Medulla oblongata (tissue), 1 donor: Measurements from ENCODE around the gene SETBP1.

ENCODE experiments used
- DNase-seq: peaks from one replicate; pipeline ENCODE4 v3.0.0-alpha.2; 2015; ENCODE audit errors: extremely low spot score

Gene SETBP1

DNA sequence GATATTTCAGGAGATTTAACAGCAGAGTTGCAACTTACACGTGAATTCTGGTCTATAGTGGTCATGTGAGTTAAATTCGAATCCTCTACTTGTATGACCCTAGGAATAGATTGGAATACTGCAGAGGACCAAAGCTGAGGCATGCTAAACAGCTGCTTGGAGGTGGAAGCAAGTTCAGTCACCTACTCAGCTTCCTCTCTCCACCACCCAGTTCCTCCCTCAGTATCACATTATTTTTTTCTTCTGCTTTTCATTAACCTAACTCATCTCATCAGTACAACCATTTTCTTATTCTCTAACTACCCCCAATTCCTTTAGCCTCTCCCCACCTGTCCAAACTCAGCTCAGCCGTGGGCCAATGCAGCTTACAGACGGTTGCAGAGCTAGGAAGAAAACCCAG lies 385.5 kb downstream of the SETBP1 start:
- DNase-seq = no peak

DNA sequence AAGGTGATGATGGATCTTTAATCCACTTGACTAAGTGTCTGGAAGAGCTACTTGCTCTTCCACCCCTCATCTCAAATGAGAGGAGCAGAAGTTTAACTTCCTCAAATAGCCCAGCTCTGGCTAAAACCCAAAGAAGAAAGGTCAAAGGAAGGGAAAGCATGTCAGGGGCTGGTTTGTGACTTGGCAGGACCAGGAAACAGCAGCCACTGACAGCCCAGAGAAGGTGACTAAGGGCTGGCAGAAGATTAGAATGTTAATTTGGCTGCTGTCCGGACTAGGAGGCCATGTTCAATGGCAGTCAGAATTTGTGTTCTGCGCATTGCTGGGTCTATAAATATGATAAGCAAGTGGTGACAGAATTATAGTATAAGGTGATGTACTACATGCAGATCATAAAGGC lies 386.2 kb downstream of the SETBP1 start:
- peak; percentile 71 for DNase-seq

DNA sequence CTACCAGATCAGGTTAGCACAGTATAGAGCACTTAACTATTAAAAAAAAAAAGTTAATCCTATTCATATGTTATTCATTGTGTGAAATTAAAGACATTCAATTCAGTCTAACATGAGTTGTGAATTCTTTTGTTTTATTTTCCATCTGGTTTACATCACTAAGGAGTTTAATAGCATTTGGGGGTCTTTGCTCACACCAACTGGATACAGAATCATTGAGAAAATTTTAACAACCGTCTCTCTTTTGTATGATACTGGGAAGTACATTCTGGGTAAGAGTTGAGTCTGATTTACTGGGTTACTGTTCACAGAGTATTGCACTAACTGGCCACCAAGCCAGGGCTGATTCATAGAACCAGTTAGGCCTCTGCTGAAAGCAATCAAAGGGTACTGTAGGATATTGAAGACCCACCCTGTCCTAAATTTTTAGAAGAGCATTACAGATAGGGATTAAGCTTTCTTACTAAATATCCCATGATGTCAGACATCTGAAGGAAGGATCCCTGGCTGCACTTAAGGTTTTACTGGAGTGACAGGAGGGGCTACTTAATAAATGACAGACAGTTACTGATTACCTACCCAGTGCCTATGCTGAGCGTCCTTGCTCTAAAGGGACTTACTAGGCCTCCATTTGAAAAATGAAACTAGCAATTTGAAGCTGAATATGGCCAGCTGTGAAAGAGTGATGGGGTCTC lies 387.9 kb downstream of the SETBP1 start:
- no peak for DNase-seq

DNA sequence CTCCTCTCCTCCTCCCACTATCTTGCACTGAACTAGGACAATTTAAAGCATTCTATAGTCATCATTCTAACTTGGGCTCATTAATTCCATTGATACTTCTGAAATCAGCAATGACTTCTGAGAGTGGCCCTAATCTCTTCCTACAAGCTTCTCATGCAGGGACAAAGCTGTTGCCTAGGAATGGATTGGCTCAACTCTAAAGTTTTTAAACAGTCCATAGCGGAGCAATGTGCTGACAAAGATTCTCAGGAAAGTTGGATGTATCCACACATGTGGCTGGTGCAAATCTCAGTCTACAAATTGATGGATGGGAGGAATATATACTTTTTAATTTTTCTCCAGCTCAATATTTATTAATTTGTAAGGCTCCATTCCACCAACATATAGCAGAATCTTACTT lies 388.9 kb downstream of the SETBP1 start:
- DNase-seq = no peak

DNA sequence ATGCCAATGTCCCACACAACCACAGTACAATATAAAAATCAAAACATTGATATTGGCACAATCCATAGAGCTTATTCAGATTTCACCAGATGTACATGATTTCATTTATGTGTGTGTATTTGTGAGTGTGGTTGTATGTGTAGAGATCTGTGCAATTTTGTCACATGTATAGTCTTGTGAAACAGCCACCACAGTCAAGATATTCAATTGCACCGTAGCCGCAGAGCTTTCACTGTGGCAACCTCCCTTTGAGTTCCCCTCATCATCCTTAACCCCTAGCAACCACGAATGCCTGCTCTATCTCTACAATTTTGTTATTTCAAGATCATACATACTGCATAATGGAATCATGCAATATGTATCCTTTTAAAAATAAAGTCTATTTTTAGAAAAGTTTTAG lies 391.3 kb downstream of the SETBP1 start:
- DNase-seq = no peak

DNA sequence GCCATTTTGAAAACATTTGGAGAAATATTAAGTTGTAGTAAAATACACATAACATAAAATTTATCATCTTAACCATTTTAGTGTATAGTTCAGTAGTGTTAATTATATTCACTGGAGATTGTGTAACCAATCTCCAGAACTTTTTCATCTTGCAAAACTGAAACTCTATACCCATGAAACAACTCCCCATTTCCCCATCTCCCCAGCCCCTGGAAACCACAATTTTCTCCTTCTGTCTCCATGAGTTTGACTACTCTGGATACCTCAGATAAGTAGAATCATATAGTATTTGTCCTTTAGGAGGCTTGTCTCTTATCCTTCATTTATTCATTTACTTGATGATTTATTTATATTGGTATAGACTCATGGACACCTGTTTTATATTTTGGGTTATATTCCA lies 392.9 kb downstream of the SETBP1 start:
- no peak for DNase-seq

DNA sequence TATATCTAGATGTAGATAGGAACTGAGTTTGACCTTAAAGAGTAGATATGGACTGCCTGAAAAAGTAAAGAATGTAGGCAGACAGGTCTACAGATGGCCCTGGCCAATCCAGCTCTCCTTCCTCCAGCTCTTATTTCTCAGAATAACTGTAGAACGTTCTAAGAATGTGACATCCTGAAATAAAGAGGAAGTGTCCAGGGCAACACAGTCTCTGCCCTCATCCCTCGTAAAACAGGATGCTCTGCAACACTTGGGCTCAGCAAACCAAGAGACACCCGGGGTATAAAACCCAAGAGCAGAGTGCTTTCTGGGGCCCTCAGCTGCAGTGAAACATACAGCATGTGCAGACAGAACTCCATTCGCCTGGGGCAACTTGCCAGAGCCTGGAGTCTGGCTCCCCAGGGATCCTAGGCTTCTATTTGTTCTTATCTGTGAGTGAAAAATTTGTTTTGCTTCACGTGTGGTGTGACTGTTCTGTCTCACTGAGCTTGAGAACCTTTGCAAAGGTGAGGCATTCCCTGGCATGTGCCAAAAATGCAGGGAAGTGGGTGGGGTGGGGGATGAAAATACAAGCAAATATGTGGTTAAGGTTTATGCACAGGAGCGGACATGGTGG lies 401.0 kb downstream of the SETBP1 start:
- no peak for DNase-seq

DNA sequence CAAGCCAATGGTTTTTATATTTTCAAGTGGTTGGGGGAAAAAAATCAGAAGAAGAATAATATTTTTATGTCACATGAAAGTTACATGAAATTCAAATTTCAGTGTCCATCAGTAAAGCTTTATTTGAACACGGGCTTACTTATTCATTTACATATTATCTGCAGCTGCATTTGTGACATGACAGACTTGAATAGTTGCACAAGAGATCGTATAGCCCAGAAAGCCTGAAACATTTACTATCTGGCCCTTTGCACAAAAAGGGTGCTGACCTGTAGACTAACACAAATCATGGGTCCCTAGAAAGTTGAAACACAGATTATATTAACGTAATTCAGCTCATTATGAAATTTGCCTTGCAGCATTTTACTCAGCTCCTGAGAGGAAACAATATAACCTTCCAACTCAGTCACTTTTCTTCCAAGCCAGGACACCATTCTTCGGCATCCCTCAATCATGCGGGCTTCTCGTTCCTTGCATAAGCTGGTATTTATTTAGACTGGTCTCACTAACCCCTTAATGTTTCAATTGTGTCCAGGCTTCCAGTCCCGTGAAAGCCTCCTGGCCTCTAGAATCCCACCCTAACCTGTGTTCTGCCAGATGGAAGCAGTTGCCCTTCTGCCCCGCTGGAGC lies 402.7 kb downstream of the SETBP1 start:
- no peak for DNase-seq

DNA sequence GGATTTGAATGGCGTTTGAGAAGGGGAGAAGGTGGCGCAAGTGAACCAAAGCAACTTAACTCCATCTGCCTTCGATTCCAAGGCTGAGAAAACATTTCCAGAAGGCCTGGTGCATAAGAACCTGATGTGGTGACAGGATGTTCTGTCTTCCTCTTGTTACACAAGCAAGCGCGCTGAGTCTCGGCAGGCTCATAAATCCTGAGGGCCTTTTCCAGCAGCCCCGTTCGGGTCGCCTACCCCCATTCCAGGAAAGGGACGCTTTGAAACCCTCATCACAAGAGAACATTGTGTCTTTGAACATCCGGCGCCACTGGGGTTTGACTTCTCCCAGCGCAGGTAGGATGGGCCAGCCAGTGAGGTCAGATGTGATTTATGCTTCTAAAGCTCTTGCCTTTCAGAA lies 403.5 kb downstream of the SETBP1 start:
- DNase-seq = no peak

DNA sequence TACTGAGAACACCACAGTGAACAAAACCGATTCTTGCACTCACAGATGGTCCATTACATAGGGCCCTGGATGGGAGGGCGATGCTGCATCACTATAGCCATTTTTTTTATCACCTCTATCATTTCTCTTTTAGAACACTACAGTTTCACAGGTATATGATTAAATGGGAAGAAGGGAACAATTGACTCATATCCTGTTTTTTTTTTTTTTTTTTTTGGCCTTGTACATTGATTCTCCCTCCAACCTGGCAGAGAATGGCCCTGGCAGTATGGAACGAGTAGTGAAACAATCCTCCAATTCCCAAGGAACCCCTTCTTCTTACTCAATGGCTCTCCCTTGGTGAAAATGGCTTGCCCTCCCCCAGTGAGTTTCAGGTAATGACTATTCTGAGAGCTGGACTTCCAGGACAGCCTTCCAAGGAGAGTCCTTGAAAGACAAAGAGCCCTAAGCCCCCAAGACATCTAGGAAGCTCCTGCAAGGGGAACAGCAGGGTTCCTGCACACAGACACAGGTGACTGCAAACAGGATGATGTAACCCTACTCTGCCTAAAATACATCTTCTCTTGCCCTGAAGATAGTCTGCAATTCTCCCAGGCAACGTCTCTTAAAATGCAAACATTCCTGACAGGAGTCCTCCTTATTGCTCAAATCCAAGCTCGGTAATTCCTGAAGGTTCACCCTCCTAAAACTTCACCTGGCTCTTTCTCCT lies 405.4 kb downstream of the SETBP1 start:
- DNase-seq = no peak

DNA sequence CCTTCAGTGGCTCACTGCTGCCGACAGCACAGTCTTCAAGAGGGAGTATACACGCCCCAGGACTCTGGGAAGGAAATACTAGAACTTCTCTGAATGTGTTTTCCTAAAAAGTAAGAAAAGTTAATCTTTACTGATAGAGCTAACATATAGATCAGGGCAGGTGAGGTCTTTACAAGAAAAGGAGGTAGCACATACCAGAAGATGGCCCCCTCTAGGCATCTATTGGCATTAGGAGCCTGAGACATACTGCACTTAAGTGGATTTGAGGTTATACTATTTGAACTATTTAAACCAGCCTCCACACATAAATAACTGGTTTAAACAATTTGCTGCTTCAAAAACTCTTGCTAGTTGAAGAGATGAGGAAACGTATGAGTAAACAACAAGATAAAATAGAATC lies 406.1 kb downstream of the SETBP1 start:
- DNase-seq = no peak

DNA sequence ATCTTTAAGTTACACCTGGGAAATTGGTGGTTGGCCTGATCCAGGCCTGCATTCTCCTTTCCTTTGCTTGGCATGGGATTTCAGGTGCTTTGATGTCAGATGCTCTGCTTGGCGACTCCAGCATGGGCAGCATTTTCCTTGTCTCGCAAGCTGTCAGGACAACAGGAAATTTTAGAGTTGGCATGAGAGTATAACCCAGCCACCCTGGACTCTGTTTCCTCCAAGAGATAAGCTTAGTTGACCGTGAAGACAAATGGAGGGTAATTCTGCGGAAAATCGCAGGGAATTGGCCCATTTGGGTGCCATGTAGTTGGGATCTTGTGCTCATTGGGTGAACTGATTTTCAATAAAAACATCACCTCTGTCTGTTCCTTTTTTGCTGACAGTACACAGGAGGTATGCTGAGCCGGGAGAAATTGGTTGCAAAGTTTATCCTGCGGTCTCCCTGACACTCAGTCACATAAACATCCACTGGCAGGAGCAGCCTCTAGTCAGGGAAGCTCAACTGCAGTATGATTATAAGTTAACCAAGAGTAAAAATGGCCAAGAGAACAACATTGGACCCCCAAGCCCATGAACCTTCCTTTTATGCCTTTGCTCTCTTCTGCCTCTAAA lies 409.9 kb downstream of the SETBP1 start:
- DNase-seq = no peak

DNA sequence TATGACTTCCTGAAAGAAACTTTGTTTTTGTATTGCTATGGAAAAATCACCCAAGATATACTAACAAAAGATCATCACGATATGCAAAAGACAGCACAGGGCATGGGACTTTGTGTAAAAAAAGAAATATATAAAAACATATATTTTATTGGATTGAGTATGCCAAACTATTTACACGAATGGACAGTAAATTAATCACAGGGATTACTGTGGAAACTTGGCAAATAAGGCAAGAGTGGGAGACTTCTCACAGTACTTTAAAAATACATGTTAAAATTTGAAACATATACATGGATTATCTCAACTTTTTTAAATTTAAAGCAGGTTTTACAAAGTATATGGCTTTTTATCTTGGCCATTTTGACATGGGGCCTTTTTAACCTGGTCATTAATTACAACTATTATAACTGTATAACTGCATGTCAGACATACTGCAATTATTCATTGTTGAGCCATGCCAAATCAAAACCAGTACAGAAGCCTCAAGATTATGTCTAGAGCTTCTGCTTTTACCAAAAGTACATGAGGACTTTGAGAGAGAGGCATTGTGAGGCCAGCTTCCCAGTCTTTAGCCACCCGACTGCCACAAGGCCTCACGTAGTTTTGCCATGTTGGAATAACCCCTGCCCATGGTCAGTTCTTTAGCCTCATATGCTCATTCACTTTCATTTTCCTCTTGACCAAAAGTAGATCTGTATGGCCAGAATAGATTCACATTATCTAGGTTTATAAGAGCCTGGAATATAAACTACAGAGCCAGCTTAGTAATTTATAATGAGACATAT lies 419.8 kb downstream of the SETBP1 start:
- DNase-seq = no peak

DNA sequence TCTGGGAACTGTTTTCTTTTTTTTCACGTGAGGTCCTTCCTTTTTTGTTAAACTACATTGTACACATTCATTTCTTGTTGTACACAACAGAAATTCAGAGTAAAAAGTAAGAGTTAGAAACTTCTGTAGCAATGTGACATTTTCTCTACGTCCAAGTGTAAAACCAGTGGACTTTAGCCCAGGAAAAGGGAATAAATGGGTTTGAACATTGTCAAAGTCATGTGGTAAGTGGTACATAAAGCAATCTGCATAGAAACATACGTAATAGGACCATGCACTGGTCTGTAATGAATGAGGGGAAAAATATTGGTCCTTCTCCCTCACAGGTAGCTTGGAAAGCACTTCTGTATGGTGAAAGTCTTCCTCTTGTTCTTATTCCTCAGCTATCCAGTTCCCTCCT lies 421.4 kb downstream of the SETBP1 start:
- no peak for DNase-seq

DNA sequence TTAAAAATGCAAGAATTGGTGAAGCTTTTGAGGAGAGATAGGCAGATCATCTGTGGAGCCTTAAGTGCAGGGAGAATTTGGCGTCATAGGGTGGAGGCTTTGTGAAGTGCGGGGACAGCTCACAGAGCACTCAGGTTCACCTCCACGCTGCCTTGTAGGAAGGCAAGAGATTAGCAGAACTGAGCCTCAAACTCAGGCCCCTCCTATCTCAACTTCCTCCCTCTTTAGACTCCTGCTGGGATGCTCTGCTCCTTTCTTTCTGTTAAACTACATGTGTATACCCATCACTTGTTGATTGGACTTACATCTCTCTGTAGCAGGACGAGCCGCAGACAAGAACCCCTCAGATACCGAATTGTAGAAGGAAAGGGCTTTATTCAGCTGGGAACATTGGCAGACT lies 422.2 kb downstream of the SETBP1 start:
- peak; percentile 34 for DNase-seq

DNA sequence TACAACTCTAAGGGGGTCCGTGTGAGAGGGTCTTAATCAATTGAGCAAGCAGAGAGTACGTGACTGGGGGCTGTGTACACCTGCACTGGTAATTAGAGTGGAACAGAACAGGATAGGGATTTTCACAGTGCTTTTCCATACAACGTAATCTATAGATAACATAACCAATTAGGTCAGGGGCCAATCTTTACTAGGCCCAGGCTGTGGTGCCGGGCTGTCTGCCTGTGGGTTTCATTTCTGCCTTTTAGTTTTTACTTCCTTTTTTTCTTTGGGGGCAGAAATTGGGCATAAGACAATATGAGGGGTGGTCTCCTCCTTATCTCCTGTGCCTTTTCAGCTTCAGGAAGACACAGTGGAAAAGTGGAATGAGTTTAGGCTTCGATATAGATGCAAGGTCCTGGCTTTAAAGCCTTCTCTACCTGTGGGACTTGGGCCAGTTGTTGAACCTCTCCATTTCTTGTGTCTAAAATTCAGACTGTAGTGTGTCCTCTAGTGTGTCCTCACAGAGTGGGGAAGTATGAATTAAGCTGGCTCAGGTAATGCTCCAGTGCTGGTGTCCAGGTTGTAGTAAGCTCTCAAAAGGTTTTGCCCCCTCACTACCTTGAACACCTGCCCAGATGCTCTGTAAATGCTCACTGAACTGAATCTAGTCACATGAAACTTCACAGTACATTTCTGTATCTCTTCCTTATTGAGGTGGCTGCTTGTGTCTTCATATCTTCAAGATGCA lies 422.8 kb downstream of the SETBP1 start:
- DNase-seq = peak; percentile 37

DNA sequence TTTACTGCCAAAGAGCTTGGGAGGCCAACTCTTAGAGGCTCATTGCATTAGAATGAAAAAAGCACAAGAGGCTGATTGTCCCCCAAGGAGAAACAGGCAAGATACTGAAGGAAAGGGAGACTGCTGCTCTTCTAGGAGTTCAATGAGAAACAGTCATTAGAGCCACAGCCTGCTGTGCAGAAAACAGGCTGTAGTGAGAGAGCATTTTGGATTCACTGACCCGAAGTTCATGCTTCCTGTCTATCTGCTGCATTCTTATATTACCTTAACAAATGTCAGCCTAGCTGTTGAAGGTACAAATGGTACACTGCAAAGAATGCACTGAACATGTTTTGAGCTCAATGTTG lies 423.3 kb downstream of the SETBP1 start:
- peak; percentile 11 for DNase-seq

DNA sequence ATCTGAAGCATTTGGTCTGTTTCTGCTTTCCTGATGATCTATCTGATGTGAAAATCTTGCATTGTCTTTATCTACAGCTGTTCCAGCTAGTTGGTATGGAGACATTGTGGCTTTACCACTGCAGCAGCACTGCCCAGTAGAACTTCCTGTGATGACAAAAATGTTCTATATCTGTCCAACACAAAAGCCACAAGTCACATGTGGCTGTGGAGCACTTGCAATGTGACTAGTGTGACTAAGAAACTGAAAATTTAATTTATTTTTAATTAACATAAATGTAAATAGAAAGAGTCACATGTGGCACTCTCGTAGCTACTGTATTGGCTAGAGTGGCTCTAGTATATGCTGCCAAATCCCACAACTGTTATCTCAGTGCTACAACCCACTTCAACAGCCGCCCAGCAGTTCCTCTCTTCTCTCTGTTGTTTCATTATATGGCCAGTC lies 425.7 kb downstream of the SETBP1 start:
- peak; percentile 26 for DNase-seq

DNA sequence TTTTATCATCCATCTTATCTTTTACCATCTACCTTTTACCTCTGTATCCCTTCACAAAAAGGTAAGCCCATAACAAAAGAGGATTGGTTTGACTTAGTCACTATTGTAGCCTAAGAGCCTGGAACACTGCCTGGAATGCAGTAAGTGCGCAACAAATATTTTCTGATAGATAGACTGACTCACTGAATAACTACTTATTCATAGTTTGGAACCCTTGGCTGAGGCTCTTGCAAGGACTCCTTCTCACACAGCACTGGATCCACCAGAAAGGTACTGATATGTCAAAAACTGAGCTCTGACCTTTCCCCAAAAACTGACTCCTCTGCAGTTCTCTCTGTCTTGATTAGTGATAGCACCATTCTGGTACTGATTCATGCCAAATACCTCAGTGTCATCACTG lies 426.7 kb downstream of the SETBP1 start:
- no peak for DNase-seq

DNA sequence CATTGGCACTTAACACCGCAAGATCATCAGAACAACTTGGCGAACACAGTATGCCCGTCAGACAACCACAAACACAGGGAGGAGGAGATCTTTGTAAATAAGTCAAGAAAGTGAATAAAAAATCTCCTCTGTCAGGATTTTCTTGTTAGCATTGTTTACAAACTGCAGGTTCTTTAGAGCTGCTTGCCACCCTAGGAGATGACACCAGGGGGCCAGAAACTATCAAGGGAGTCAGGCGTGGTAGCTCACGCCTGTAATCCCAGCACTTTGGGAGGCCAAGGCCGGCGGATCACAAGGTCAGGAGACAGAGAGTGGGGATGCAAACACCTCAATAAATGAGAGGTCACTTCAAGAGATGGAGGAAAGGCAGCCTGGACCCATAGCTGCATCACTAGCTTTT lies 428.1 kb downstream of the SETBP1 start:
- DNase-seq = no peak

DNA sequence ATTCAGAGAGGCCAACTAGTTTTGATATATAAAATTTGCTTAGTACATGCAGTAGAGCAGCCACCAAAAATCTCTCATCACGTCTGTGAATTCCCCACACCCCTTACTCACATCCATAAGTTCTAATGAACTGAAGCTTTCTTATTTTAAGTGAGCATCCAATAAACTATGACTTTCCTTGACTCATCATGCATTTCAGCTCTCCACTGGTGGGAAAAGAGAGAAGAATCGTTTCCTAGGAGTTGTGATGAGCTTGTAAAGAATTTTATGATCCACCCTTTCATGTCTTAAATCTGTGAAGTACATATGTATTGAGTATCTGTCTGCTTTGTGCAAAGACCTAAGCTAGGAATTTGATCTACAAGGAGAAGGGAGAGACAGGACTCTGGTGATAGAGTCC lies 428.6 kb downstream of the SETBP1 start:
- DNase-seq = no peak
